GM12872 (cell line): ENCODE results near the gene BTLA.

Experiments
- CTCF ChIP-seq: IDR thresholded peaks from 3 replicates; pipeline ENCODE4 v1.5.1; 2011; ENCODE audit warnings: low read depth, mild to moderate bottlenecking, low read length, moderate library complexity; ENCODE audit not compliant: insufficient read depth

BTLA gene

GRCh38 chr3:112500621-112501020 is 1.3 kb upstream of the BTLA start:
- no peak for TF ChIP-seq CTCF

DNA sequence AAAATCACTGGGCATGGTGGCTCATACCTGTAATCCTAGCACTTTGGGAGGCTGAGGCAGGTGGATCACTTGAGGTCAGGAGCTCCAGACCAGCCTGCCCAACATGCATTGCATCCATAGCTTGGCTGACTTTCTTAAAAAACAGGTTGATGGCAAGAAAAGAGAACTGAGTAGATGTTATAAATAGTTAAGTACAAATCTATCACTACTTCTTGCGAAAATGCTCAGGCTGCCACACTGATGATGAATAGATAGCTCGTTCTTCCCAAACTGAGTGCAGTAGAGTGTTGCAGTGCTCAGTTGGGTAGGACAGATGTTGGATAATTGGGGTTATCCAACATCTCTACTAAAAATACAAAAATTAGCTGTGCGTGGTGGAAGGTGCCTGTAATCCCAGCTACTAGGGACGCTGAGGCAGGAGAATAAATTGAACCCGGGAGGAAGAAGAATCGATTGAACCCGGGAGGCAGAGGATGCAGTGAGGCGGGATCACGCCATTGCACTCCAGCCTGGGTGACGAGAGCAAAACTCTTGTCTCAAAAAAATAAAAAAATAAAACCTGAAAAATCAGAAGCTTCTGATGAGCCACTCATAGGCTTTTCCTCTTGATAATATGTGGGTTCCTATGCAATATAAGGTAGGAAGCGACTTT is 1.2 kb downstream of the BTLA start:
- TF ChIP-seq CTCF = no peak

- no peak for TF ChIP-seq CTCF
These were observed 2.8 kb downstream of the BTLA start for GRCh38 chr3:112496366-112497067.

- TF ChIP-seq CTCF = no peak
These were observed 7.1 kb downstream of the BTLA start for GRCh38 chr3:112492124-112492523.

- TF ChIP-seq CTCF = no peak
These were observed 7.9 kb downstream of the BTLA start for GRCh38 chr3:112491373-112491772.

GRCh38 chr3:112489674-112490479 is 9.4 kb downstream of the BTLA start:
- TF ChIP-seq CTCF = no peak

- TF ChIP-seq CTCF = no peak
These were observed 12.3 kb downstream of the BTLA start for GRCh38 chr3:112486811-112487505.
